Smooth muscle cell (in vitro differentiated cells): ENCODE data around the gene TGM6. TPM values are rescaled to one million over a fixed set of nuclear protein-coding genes. Genes with fewer than 3 reads are reported as not detected.

Source experiments
- DNase-seq: peaks from one replicate; lab custom pipeline; 2025; ENCODE audit not compliant: unreplicated experiment; lab: John Stamatoyannopoulos, UW
- H2AFZ ChIP-seq: fragments of 200-600 bp; sonication (generic); 2 replicates; pipeline ENCODE4 v1.6.0; 2016; ENCODE audit warnings: antibody characterized with exemption, low read depth, mild to moderate bottlenecking
- H3F3A ChIP-seq: fragments of 200-600 bp; sonication (generic); 2 replicates; pipeline ENCODE4 v1.6.0; 2017; ENCODE audit warnings: antibody characterized with exemption, low read depth
- H3K27ac ChIP-seq: fragments of 200-600 bp; sonication (generic); 2 replicates; pipeline ENCODE4 v1.5.1; 2016; ENCODE audit warnings: low read depth, mild to moderate bottlenecking
- H3K27me3 ChIP-seq: fragments of 200-600 bp; sonication (generic); 2 replicates; pipeline ENCODE4 v1.6.1; 2016; ENCODE audit warnings: low read depth, mild to moderate bottlenecking
- H3K36me3 ChIP-seq: fragments of 200-600 bp; sonication (generic); 2 replicates; pipeline ENCODE4 v1.5.1; 2016; ENCODE audit warnings: low read depth
- H3K4me1 ChIP-seq: fragments of 200-600 bp; sonication (generic); 2 replicates; pipeline ENCODE4 v1.5.1; 2016; ENCODE audit warnings: low read depth
- H3K4me2 ChIP-seq: fragments of 200-600 bp; sonication (generic); 2 replicates; pipeline ENCODE4 v1.6.0; 2016; ENCODE audit warnings: mild to moderate bottlenecking
- H3K4me3 ChIP-seq: fragments of 200-600 bp; sonication (generic); 2 replicates; pipeline ENCODE4 v1.5.1; 2016; ENCODE audit warnings: mild to moderate bottlenecking
- H3K79me2 ChIP-seq: fragments of 200-600 bp; sonication (generic); 2 replicates; pipeline ENCODE4 v1.6.0; 2016; ENCODE audit warnings: low read depth, mild to moderate bottlenecking
- H3K9ac ChIP-seq: fragments of 200-600 bp; sonication (generic); 2 replicates; pipeline ENCODE4 v1.6.0; 2016; ENCODE audit warnings: low read depth
- H3K9me3 ChIP-seq: fragments of 200-600 bp; sonication (generic); replicated peaks from 2 replicates; pipeline ENCODE4 v1.5.1; 2016; ENCODE audit warnings: low read depth
- H4K20me1 ChIP-seq: fragments of 200-600 bp; sonication (generic); 2 replicates; pipeline ENCODE4 v1.6.0; 2016; ENCODE audit warnings: low read depth
- CTCF ChIP-seq: fragments of 200-600 bp; sonication (generic); IDR thresholded peaks from 2 replicates; pipeline ENCODE4 v1.5.1; 2017; ENCODE audit warnings: borderline replicate concordance, mild to moderate bottlenecking, antibody characterized with exemption; ENCODE audit not compliant: insufficient read depth, poor library complexity, severe bottlenecking
- WGBS: methylation state at CpG from one replicate; pipeline ENCODE4 v1.1.7; 2016; ENCODE audit warnings: low lambda C conversion rate; 5-methylcytosine and 5-hydroxymethylcytosine counted together
- polyA plus RNA-seq: library from polyadenylated mRNA; unstranded; fragments of >200 nt; fragmentation: Nextera tagmentation; extraction: Ambion mirVana; gene quantifications from 2 replicates; pipeline ENCODE4 v1.2.1, GENCODE V29; 2016
- total RNA-seq: library from RNA; depleted of rRNA; stranded (reverse); fragments of >200 nt; gene quantifications from 2 replicates; pipeline ENCODE4 v1.2.3, GENCODE V29; 2014

The TGM6 gene
- total and polyA plus RNA-seq, 2 experiments from 2014 or later, result not detected

GRCh38 chr20:2333821-2334220, 46.9 kb upstream of the TGM6 start:
- Histone ChIP-seq H3K4me1 (no peaks in the 10 kb centered on the region), H2AFZ (no peak overlapping the region), H4K20me1 (no peaks in the 10 kb centered on the region), H3K9me3 (no peaks in the 10 kb centered on the region), H3K4me2 (no peak overlapping the region), H3K4me3 (no peak overlapping the region), H3K36me3 (no peaks in the 10 kb centered on the region), H3K9ac (no peak overlapping the region), H3F3A (no peaks in the 10 kb centered on the region), H3K79me2 (no peaks in the 10 kb centered on the region), H3K27ac (no peak overlapping the region), H3K27me3 (peaks cover 6% of the 10 kb centered on the region)
- no peak for TF ChIP-seq CTCF
- no peak for DNase-seq
- 94% methylated on average over 6 of the region's 6 CpGs for WGBS

GRCh38 chr20:2335096-2335870, 45.4 kb upstream of the TGM6 start:
- Histone ChIP-seq H3K36me3 (no peaks in the 10 kb centered on the region), H3K27ac (no peak overlapping the region), H3F3A (no peaks in the 10 kb centered on the region), H3K4me1 (no peaks in the 10 kb centered on the region), H3K9ac (no peak overlapping the region), H3K4me3 (no peak overlapping the region), H4K20me1 (no peaks in the 10 kb centered on the region), H3K9me3 (no peaks in the 10 kb centered on the region), H3K4me2 (no peak overlapping the region), H3K27me3 (peaks cover 6% of the 10 kb centered on the region), H3K79me2 (no peaks in the 10 kb centered on the region), H2AFZ (no peak overlapping the region)
- DNase-seq, result no peak
- 92% methylated on average over 9 of the region's 9 CpGs for WGBS
- TF ChIP-seq CTCF, result no peak

- Histone ChIP-seq H3K4me3 (no peak overlapping the region), H2AFZ (no peak overlapping the region), H3K4me1 (no peaks in the 10 kb centered on the region), H3F3A (no peaks in the 10 kb centered on the region), H3K9me3 (no peaks in the 10 kb centered on the region), H3K36me3 (no peaks in the 10 kb centered on the region), H3K79me2 (no peaks in the 10 kb centered on the region), H3K27ac (no peak overlapping the region), H3K9ac (no peak overlapping the region), H3K27me3 (peaks cover 6% of the 10 kb centered on the region), H4K20me1 (no peaks in the 10 kb centered on the region), H3K4me2 (no peak overlapping the region)
- 85% methylated on average over 4 of the region's 4 CpGs for WGBS
- TF ChIP-seq CTCF, result no peak
- no peak for DNase-seq
Measured at GRCh38 chr20:2336471-2336870, 44.2 kb upstream of the TGM6 start.

- Histone ChIP-seq H3K36me3 (no peaks in the 10 kb centered on the region), H3K27me3 (peaks cover 6% of the 10 kb centered on the region), H3K79me2 (no peaks in the 10 kb centered on the region), H3K9ac (no peak overlapping the region), H2AFZ (no peak overlapping the region), H3K4me2 (no peak overlapping the region), H4K20me1 (no peaks in the 10 kb centered on the region), H3F3A (no peaks in the 10 kb centered on the region), H3K4me3 (no peak overlapping the region), H3K9me3 (no peaks in the 10 kb centered on the region), H3K27ac (no peak overlapping the region), H3K4me1 (no peaks in the 10 kb centered on the region)
- DNase-seq, result no peak
- no peak for TF ChIP-seq CTCF
- 92% methylated on average over 5 of the region's 5 CpGs for WGBS
Measured at GRCh38 chr20:2337142-2337541, 43.6 kb upstream of the TGM6 start.
